GM19193 (cell line): ENCODE results near the gene SLC35G4.

Experiments
- POLR2A ChIP-seq: IDR thresholded peaks from 4 replicates; pipeline ENCODE4 v1.6.1; 2011; ENCODE audit not compliant: insufficient read depth, insufficient read length; ENCODE audit errors: extremely low read depth

SLC35G4 gene

DNA sequence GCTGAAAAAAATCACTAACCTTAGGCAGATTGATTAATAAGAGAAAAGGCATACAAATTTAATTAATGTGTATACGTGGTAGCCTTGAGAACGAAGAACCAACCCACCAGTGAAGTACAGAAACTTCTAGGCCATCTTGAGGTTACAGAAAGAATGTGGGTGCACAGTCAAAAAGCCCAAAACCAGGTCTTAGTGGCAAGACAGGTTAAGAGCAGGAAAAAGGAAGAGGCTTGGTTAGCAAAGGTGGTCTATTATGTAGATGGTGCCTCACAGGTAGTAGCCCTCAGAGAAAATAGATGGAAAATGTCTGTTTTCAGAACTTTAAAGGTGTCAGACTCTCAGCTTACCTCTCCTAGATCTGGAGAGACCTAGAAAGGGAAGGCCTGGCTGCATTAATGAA is 22.0 kb upstream of the SLC35G4 start:
- no peak for TF ChIP-seq POLR2A

DNA sequence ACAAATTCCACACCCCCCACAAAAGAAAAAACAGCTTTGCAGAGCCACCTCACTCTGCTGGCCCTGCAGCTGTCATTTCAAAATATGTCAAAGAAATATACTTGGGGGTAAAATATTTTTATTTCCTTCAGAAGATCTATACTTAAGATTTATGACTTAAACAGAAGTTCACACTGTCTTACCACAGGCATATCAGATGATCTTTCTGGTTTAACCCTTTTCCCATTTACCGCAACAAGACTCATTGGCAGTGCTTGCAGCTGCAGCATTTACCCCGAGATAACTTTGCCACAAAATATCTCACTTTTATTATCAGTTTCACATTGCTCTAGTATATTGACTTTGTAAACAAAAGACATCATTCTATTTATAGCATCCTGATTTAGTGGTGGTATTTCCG is 21.6 kb upstream of the SLC35G4 start:
- TF ChIP-seq POLR2A: no peak

DNA sequence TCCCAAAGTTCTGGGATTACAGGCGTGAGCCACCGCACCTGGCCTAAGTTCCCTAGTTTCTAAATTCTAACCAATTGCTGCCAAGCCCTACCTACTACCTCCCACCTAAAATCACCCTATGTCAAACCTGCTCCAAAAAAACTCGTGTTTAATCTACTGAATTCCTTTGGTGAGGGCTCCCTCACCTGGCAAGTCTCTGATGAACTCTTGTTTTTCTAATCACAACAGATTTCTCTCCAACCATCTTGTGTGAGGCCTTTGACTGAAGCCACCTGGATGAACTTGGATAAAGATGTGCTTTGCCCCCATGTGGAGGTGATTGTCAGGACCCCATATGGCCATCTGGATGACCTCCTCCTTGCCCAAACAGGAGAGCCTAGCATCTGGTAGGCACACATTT is 17.4 kb upstream of the SLC35G4 start:
- no peak for TF ChIP-seq POLR2A

DNA sequence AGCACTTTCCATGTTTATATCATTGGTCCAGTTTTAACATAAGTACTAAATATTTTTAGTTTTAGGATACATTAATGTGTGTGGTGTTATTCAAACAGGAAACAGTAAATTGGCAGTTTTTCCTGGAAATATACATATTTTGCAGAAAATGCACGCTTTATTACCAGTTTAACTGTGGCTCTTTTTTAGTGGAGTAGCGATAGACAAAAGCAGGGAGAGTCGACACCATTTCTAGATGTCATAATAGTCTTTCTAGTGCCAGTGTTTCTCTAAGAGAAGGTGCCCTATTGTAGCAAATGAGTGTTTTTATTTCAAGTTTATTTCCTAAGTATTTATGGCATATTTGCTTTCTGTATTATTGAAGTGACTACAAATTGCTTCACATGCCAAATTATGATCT is 9.1 kb upstream of the SLC35G4 start:
- no peak for TF ChIP-seq POLR2A

DNA sequence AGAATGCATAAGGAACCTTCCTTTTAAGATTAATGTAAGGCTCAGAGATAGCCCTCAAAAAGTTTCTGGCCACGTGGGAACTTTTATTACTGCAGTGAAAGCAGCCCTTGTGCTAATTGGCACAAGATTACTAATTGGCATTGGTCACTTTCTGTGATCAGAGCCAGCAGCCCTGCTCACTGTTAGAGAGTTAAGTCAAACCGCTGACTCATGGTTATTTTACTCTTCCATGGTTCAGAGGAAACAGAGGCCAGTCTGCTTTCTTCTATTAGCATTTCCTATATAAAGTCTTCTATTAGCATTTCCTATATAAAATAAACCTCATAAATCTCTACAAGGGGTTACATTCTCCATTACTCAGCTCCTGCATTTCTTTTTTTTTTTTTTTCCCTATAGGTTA is 1.5 kb upstream of the SLC35G4 start:
- no peak for TF ChIP-seq POLR2A

DNA sequence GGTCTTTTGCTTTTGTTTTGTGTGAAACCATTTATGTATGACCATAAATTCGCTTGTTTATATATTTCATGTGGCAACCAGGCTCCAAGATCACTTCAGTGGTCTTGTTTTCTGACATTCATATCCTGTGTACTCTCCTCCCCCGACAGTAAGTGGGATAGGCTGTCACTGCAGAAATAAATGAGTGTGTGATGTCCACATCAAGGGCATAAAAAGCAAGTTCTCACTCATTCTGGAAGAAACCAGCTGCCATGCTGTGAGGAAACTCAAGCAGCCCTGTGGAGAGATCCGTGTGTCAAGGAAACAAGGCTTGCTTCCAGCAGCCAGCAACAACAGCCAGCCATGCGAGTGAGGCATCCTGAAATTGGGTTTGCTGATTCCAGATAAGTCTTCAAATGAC is 40.4 kb downstream of the SLC35G4 start:
- no peak for TF ChIP-seq POLR2A

DNA sequence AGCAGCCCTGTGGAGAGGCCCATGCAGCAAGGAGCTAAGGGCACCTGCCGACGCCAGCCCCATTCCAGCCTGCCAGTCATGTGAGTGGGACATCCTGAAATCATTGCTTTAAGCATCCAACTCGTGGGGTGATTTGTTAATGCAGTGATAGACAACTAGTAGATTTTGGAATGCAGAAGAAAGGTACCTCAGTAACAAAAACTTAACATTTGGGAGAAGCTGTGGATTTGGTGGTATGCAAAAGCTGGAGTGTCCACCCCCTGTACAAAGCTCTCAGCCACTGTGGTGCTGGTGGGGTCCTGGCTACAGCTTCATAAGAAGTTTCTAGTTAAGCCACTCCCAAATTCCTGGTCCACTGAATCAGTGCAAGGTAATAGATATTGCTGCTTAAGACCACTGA is 42.5 kb downstream of the SLC35G4 start:
- no peak for TF ChIP-seq POLR2A

DNA sequence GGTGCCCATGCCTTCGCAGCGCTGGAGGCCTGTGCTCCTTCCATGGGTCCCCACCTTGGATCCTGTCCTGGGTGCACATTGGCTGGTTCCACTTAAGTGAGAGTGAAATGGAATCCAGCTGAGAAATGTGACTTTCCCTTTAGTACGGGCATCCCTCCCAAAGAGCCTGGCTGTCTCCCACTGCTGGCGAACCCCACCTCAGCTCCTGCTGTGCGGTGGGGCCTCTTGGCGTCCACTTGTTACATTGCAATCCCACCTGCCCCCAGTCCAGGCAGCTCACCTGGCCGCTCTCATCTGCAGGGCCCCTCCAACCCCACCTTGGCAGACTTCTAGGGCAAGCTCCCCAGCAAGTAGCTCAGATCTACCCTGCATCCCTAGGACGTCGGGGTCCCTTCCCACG is 44.1 kb downstream of the SLC35G4 start:
- no peak for TF ChIP-seq POLR2A

DNA sequence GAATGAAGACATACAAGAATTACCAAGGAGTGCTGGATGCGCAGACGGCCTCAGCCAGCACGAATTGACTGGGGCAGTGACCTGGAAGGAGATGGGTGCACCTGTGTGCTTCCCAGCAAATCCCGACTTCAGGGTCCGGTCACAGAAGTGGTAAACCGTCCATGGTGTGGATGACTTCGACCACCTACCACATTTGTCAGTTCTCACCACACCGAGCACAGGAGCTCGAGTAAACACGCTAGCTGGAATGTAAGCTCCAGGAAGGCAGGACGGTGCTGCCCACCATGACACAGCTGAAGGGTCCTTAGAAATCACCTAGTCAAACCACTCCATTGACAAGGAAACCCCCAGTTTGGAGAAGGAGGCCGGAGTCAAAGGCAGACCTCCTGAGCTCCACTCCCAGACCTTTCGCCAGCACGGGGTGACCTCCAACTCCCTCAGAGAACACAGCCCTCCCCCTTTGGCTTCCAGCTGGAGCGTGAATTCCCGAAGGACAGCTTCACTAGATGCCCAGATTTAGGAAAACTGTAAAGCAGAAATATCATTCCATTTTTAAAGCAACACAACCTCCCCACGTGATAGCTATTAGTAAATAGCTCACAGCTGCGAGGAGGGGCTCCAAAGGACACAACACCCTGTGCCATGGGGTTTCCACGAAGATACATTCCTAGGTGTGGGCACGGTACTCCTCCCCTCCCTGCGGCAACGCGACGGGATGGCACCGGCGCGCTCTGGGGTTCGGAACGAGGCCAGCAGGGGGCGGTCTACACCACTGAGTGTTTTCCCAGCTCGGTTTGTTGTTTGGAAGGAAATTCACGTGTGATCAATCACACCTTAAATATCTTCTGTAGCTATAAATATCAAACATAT is 45.6 kb downstream of the SLC35G4 start:
- no peak for TF ChIP-seq POLR2A

DNA sequence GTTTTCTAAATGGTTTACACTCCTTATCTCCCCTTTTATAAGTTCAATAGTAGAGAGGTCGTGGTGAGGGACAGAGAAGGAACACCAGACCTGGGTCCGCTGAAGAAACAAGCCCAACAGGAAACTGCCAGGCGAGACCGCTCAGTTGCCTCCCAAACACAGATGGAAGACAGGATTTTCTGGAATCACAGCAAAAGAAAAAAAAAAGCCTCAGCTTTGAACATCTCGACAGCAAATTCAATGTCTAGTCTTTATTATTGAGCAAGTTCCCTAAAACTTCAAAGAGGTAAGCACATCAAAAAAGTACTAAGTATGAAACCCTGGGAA is 46.2 kb downstream of the SLC35G4 start:
- TF ChIP-seq POLR2A: no peak

DNA sequence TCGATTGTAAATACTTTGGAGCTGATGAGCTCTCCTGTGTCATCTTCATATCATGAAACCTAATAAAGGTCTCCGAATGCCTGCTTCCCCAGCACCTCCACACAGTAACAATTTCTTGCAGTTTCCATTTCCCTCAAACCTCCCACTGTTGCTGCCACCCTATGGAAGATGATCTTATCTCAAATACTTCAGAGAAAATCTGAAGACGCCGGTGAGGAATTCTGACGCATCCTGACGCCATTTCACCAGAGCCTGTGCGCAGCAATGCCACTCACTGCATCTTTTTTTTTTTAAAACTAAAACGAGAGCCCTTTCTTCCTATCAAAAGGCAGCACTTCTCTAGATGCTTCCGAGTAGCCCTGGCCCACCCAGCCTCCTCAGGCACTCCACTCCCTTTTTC is 47.8 kb downstream of the SLC35G4 start:
- TF ChIP-seq POLR2A: no peak

DNA sequence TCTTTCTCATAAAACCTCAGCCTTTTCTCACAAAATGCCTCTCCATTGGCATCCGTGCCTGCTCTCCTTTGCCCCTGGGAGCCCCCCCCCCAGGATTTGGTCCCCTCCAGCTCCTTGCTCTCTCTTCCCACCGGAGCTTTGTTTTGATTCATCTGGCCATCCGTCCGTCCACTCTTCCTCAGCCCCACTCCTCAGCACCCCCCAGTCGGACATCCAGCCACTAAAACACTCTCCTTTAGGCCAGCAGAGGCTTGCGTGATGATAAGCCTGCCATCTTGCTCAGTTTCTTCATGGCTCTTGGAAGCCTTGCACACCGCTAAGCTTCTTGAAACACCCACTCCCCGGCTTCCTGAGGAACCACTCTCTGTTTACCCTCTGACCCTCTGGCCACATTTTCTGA is 48.2 kb downstream of the SLC35G4 start:
- no peak for TF ChIP-seq POLR2A

DNA sequence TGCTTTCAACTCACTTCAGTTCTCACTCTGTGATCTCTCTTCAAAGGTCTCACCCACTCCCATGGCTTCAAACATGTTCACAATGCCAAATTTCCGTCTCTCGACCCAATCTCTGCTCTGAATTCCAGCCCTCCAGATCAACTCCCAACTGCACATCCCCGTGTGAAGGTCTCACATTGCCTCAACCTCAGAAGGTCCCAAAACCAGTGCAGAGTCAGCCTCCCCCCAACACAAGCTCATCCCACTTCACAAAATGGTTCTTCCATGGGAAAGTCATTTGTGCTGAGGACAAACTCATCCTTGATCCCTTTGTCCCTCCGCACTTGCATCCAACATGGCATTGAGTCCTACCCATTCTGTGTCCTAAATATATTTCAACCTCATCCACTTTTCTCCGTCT is 48.6 kb downstream of the SLC35G4 start:
- no peak for TF ChIP-seq POLR2A

DNA sequence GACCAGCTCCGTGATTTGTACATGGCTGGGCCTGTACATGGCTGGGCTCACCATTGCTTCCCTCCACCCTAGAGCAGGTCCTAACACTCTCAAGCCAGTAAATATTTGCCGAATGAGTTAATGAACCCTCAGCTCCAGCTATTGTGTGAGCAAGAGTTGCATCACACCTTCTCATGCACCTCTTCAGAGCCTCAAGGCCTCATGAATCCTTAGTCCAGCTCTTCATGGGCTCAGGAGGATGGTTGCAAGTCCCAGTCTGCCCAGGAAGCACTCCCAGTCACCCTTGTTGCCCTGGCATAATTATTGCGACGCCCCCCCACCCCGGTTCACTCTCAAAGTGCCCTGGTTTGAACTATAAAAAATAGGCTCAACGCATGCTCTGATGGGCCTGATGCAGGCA is 49.6 kb downstream of the SLC35G4 start:
- no peak for TF ChIP-seq POLR2A
